HL-60/S4 treated with retinoic acid at 250 ng/mL for 4 days and 3 days (cell line): ENCODE results near the gene FGF21.
"Not testable (repeated sequence)": the region's sequence is repeated elsewhere in the genome, so short reads cannot be mapped to it uniquely, and the experiment has no call there.

Experiments
- in situ Hi-C: fragments of 300-500 bp; cut with MboI; formaldehyde crosslinking; loops from 2 replicates; pipeline ENCODE4 v1.7.0; 2022; ENCODE audit warnings: low sequenced_read_pairs

Gene FGF21

DNA sequence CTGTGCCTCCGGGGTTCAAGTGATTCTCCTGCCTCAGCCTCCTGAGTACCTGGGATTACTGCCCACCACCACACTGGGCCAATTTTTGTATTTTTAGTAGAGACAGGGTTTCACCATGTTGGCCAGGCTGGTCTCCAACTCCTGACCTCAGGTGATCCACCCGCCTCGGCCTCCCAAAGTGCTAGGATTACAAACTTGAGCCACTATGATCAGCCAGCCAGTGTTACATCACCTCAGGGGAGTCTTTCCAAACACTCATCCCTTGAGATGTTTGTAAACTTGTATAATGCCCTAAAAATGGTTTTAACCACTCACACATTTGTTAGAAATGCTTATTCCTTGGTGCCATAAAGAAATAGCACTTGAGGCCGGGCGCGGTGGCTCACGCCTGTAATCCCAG lies 31.1 kb downstream of the FGF21 start:
- in situ Hi-C loops, result not testable (repeated sequence)

DNA sequence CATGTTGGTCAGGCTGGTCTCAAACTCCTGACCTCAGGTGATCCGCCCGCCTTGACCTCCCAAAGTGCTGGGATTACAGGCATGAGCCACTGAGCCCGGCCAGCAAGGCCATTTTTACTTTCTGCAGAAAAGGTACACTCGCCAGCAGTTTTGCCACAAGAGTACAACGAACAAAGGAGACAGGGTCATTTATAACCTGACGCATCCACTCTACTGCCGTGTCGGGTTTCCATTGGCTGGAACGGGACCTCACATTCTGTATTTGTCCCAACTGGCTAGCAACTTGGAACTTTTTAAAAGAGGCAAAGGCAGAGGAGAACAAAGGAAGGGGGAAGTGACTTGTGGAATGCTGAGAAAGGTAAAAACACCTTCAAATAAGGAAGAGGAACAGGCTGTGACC lies 32.0 kb downstream of the FGF21 start:
- in situ Hi-C loops, result not testable (repeated sequence)

DNA sequence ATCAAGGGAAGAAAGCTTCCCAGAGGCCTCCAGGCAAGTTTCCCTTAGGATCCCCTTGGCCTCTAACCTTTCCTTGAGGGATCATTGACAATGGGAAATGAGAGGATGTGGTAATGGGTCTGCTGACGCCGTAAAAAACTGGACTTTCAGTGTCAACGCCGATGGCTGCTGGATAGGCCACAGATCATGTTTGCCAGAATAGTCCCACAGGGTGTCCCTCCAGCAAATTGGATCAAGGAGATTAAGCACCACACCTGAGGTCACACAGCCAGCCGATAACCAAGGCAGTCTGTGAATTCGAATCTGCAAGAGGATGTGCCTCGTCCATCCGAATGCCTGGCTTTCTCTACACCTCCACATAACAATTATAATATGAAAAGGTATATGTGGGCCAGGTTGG lies 37.9 kb downstream of the FGF21 start:
- in situ Hi-C loops, result no loop called here

DNA sequence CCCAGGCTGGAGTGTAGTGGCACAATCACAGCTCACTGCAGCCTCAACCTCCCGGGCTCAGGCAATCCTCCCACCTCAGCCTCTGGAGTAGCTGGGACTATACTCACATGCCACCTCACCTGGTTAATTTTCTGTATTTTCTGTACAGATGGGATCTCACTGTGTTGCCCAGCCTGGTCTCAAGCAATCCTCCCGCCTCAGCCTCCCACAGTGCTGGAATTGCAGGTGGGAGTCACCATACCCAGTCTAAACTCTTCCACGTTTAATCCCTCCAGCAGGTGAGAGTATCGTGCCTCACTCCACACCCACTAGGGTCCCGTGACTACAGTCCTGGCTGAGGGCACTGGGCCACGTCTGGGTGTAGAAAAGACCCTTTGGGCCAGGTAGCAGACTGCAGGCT lies 39.0 kb downstream of the FGF21 start:
- in situ Hi-C loops, result no loop called here

DNA sequence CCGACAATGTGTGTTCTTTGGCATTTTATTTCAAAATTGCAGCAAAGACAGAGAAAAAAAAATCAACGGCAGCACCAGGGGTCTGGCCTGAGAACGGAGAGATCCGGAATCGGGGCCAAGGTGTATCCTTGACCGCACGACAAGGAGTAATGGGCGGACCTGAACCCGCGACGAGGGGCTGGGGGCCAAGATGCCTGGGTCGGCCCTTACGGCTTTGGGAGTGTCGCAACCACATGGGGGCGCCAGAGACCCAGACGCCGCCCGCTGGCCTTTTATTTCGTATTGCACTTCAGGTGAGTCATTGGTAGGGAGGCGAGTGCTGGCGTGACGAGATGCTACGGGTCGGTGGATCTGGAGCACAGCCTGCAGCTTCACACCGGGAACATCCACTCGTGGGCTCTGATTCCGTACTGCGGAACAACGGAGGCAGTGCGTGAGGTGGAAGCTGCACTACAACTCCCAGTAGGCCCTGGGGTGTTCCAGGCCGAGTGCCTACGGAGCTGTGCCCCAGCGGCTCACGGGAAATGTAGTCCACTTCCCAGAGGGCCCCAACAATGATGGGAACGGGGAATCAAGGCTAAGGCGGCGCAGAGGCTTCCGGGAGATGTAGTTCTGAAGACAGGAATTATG lies 39.8 kb downstream of the FGF21 start:
- in situ Hi-C loops, result no loop called here

DNA sequence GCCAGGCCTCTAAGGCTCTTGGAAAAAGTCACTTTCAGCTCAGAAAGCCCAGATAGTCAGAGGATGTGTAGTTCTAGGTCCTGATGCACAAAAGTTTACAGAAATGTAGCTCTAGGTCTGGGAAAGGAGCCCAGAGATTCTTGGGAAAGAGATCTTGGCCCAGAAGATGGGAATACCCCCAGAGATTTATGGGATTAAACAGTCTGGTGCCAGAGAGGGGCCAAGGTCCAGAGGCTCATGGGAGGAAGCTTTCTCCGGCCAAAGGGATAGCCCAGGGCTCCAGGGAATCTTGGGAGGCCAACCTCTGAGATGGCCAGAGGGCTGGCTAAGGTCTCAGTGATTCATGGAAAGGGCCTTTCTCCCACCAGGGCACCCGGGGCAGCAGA lies 40.4 kb downstream of the FGF21 start:
- in situ Hi-C loops, result no loop called here

DNA sequence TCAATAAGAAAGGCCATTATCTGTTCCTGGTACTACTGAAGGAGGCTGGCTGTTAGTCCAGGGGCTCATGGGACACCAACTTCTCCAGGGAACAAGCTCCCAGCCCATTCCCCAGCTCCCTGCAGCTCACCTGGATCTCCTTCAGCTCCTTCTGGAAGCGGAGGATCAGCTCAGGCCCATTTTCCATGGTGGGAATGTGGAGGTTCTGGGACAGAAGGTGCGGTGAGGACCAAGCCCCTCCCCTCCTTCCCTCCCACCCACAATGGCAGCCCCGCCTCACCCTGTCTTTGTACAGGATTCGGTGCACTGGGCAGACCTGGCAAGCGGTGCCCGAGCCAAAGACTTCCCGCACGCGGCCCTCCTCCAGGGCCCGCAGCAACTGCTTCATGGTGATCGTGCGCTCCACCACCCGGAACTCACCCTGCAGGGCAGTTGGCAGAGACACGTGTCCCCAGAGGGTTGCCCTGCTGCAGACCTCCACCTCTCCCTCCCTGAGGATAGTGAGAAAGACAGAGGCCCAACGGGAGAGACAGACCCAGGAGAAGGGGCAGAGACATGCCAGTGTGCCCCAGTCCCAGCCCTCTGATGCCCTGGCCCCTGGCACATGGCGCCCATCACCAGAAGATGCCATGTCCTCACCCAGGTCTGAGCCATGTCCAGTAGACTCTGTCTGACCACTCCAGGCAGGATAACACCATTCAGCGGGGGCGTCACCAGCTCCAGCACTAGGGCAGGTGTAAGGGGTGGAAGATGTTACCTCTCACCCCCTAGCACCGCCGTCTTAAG lies 41.2 kb downstream of the FGF21 start:
- in situ Hi-C loops, result no loop called here

DNA sequence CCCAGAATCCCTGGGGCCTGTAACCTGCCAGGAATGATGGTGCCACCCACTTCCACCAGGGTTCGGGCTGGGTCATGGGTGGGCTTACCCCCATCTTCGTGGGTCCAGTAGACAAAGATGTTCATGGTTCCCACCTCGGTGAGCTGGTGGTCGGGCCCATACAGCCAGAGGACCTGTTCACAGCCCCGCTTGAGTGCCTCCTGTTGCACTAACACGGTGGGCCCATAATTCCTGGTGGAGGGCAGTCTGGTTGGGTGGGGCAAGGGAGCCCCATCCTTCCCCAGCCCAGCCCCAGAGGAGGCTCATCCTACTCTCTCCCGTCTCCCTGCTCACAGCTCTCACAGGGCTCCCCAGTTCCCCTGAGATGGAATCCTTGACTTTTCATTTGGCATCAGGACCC lies 41.8 kb downstream of the FGF21 start:
- in situ Hi-C loops, result no loop called here

DNA sequence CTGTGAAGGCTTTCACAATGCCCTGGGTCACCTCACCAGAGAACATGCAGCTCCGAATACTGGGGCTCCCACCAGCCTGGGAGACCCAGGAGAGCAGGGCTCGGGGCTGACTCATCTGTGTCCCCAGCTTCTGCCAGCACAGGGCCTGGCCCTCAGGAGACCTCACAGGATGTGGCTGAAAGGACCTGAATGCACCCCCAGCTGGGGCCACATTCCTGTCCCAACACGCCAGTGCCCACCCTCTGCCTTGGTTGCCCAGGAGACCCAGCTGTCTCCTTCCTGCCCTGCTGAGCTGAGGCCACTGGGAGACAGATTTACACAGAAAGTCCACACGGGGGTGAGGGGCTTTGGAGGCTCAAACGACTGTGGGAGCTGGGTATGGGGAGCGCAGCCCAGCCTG lies 43.6 kb downstream of the FGF21 start:
- in situ Hi-C loops, result no loop called here

DNA sequence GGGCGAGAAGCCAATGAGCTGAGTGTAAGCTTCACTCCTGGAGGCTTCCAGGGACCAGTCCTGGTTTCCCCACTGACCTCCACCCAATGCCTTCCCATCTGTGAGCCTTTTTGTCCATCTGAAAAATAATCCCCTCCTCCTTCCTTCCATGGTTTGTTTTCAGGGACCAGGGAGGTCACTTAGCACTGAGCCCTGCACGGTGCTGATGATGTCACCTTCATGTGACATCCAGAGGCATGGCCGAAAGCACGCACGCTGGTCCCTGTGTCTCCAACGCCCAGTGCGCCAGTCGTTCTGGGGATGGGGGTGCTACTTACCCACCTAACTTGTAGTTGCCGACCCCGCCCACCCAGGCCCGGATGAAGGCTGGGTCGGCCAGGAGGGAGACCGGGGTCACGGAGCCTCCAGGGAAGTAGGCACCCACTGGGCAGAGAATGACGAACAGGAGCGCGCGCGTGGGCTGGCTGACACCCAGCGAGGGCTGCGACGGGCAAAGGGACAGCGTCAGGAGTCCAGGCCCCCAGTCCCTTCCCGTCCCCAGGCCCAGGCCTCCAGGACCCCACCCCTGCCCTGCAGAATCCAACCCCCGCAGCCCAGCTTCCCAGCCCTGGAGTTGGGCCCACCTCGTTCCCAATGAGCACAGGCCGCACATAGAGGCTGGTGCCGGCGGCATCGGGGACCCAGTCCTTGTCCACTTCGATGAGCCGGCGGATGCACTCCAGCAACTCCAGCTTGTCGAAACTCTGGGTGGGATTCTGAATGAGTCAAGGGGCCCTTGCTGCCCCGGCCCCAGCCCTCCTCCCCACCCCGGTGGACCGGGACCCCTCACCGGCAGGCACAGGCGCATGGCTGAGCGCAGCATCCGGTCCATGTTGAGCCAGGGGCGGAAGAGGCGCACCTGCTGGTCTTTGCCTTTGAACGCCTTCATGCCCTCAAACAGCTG lies 44.3 kb downstream of the FGF21 start:
- in situ Hi-C loops, result no loop called here

DNA sequence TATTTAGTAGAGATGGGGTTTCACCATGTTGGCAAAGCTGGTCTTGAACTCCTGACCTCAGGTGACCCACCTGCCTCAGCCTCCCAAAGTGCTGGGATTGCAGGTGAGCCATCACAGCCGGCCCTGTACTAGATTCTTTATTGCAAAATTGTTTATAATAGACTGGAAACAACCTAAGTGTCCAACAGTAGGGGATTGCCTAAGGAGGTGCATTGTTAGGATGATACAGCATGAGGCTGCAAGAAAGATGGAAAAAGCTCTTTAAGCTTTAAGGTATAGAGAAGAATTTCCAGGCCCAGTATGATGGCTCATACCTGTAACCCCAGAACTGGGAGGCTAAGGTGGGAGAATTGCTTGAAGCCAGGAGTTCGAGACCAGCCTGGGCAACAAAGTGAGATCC lies 47.3 kb downstream of the FGF21 start:
- in situ Hi-C loops, result no loop called here

DNA sequence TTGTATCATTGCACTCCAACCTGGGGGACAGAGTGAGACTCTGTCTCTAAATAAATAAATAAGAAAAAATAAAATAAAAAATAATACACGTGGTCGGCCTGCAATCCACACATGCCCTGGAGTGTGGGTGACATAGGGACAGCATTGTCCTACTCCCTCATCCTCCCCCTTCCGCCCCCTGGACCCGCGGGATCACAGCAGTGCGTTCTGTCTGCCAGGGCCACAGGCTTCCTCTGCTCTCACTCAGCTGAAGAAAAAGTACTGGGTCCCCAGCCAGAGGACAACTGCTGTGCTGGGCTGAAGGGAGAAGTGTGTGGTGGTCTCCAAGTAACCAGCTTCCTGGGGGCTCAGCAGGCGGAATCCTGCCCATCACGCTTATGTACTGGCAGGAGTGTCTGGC lies 49.2 kb downstream of the FGF21 start:
- in situ Hi-C loops, result no loop called here

DNA sequence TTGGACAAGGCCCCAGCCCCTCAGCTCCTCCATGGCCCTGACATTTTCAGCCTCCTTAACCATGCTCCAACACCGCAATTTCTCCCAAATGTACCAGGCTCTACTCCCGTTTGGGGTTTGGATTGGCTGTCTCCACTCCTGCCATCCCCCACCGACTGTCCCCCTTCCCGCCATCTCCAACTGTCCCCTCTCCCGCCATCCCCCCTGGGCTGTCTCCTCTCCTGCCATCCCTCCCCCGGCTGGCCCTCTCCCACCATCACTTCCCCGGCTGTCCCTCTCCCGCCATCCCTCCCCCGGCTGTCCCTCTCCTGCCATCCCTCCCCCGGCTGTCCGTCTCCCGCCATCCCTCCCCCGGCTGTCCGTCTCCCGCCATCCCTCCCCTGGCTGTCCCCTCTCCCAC lies 50.1 kb downstream of the FGF21 start:
- in situ Hi-C loops, result no loop called here

DNA sequence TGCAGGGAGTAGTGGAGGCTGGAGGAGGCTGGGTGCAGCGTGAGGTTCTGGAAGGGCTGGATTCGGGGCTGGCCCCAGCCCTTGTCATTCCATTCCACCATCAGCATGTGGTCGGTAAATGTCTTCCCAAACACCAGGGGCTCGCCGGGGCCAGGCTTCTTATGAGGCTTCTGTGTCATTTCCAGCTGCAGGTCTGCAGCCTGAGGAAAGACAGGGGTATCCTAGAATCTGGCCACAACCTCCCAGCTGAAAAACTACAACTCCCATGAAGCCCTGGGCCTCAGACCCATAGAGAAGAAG lies 51.1 kb downstream of the FGF21 start:
- in situ Hi-C loops, result no loop called here

DNA sequence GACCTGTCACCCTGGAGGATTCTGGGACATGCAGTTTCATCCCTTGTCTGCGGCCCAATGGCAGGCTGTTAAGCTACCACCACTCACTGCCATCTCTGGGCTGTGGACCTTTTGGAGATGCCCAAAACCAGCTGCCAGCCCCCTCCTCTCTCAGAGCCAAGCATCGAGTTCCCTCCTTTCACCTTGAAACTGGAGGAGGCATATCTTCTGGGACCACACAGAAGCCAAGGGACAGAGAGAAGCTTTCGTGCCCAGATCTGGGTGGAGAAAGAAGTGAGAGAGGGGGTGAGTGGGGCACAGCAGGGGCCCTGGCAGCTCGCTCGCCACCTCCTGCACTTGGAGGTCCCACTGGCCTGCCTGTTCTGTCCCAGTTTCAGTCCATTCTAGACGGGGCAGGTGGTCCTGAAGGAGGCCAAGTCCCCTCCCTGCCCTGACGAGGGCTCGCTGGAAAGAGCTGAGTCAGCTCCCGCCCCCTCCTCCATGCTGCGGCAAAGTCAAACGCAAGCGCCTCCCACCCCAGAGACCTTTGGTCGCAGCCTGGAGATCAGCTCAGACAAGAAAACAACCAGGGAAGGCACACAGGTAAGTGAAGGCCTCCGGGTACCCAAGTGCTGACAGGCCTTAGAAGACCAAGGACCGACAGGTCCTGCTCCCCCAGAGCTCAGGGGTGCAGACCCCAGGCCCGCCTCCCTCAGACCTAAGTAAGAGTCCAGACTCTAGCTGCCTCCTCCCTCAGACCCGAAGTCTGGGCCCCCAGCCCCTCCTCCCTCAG lies 51.7 kb downstream of the FGF21 start:
- in situ Hi-C loops, result no loop called here

DNA sequence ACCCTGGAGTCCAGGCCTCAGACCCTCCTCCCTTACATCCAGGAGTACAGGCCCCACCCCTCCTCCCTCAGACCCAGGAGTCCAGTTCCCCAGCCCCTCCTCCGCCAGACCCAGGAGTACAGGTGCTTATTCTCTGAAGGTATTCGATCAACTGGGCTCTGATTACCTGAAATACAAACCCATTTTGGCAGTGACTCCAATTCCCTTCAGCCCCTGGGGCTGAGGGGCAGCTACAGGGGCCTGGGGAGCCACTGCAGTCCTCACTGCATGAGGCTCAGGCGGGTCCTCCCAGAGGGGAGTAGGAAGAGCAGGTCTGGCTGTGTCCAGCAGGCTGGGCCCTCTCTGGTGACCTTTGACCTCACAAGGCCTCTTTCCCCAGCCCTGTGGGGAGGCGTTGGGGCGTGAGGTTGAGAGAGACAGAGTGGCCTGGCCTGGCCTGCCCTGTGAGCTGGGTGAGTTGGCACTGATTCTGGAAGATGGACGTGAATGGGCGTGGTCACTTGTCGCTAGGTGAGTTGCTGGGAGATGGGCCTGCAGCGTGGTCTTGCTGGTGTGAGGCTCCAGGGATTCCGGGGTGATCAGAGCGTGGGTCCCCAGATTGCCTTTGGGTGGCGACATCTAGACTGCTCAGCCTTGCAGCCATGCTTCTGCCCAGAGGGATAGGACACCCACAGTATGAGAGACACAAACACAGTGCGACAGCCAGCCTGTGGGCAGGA lies 52.4 kb downstream of the FGF21 start:
- in situ Hi-C loops, result no loop called here
